Astrocyte of the cerebellum (primary cell): ENCODE data around the gene ANXA1.

Experiments
- DNase-seq: peaks from one replicate; pipeline ENCODE4 v3.0.0-alpha.2; 2011; ENCODE audit warnings: low read depth
- H3K4me3 ChIP-seq: 2 replicates; pipeline ENCODE4 v1.5.1; 2011; ENCODE audit warnings: mild to moderate bottlenecking, low read depth, low read length, moderate library complexity
- in situ Hi-C: cut with HindIII; loops from 2 replicates; pipeline ENCODE4 v1.10.0; 2017; ENCODE audit warnings: low sequenced_read_pairs
- TF ChIP-seq, protein P1 (sequence below): IDR thresholded peaks from 2 replicates; pipeline ENCODE4 v1.5.1; 2012; ENCODE audit warnings: low read length, low read depth, moderate library complexity, mild to moderate bottlenecking; ENCODE audit errors: missing control alignments

Gene ANXA1

DNA sequence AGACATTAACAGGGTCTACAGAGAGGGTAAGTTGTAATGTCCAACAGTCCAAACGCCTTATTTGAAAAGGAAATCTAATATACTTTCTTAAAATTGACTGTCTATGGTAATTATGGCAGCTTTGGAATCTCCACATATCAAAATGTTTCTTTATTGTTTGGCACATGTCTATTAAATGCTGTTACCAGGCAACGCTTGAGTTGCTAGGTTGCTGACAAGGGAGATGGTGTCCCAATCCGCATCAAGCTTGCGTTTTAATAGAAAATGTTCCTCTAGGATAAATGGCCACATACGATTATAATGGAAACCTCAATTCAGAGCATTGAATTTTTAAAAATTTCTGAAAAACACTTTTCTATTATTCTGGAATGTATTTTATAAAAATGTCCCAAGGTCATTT is 9.2 kb downstream of the ANXA1 start:
- H3K4me3 ChIP-seq = no peak overlapping the region
- TF ChIP-seq, protein P1, sequence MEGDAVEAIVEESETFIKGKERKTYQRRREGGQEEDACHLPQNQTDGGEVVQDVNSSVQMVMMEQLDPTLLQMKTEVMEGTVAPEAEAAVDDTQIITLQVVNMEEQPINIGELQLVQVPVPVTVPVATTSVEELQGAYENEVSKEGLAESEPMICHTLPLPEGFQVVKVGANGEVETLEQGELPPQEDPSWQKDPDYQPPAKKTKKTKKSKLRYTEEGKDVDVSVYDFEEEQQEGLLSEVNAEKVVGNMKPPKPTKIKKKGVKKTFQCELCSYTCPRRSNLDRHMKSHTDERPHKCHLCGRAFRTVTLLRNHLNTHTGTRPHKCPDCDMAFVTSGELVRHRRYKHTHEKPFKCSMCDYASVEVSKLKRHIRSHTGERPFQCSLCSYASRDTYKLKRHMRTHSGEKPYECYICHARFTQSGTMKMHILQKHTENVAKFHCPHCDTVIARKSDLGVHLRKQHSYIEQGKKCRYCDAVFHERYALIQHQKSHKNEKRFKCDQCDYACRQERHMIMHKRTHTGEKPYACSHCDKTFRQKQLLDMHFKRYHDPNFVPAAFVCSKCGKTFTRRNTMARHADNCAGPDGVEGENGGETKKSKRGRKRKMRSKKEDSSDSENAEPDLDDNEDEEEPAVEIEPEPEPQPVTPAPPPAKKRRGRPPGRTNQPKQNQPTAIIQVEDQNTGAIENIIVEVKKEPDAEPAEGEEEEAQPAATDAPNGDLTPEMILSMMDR = no peak
- in situ Hi-C loops = no loop called here
- no peak for DNase-seq

DNA sequence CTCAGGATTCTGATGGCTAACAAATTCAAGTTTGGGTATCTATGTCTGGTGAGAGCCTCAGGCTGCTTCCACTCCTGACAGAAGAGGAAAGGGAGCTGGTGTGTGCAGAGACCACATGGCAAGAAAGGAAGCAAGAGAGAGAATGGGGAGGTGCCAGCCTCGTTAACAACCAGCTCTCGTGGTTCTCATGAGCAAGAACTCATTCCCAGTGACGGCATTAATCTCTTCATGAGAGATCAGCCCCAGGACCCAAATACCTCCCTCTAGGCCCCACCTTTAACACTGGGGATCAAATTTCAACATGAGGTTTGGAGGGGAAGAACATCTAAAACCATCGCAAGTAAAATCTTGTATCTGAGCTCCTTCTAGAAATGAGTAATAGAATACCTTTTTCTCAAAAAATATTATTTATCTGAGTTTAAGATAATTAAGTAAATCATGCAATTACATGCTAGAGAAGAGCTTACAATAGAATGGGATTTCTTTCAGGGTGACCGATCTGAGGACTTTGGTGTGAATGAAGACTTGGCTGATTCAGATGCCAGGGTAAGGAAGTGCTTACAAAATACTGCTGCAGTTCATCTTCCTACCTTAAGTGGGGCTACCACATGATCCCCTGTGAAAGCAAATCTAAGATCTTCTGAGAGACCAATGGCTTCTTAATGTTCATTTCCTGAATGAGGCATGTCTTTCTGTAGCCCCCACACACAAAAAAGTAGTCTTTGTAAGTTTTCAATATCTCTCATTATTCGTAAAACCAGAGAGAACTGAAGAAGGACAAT is 11.5 kb downstream of the ANXA1 start:
- no peak for DNase-seq
- TF ChIP-seq, protein P1 = no peak
- in situ Hi-C loops = no loop called here
- no peak overlapping the region for H3K4me3 ChIP-seq

DNA sequence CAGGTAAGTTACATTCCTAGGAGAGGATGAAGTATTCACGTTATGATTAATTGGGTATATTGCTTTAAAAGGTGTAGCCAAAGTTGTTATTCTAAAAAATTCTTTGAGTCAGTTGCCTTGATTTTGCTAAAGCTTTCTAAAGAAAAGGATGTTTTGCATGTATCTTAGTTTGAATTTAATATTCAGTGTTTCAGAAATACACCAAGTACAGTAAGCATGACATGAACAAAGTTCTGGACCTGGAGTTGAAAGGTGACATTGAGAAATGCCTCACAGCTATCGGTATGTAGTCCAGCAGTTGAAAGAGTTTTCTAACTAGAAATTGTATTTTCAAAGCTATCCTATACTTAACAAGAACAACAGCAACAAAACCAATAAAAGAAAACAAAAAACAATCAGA is 14.2 kb downstream of the ANXA1 start:
- no peak for DNase-seq
- in situ Hi-C loops = no loop called here
- TF ChIP-seq, protein P1 = no peak
- no peak overlapping the region for H3K4me3 ChIP-seq

DNA sequence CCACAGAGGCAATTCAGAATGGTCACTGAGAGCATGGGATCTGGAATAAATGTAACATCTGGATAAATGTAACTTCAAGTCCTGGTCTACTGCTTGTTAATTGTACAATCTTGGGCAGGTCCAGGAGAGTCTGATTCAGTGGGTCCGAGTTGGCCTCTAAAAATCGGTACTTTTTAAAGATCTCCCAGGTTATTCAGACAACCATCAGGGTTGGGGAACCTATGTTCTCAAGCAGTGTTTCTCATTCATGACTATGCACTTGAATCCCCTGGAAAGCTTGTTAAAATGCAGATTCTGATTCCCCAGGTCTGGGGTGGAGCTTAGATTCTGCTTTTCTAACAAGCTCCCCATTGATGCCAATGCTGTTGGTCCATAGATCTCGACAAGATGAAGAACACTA is 14.8 kb downstream of the ANXA1 start:
- in situ Hi-C loops = no loop called here
- no peak overlapping the region for H3K4me3 ChIP-seq
- DNase-seq = no peak
- TF ChIP-seq, protein P1 = no peak

DNA sequence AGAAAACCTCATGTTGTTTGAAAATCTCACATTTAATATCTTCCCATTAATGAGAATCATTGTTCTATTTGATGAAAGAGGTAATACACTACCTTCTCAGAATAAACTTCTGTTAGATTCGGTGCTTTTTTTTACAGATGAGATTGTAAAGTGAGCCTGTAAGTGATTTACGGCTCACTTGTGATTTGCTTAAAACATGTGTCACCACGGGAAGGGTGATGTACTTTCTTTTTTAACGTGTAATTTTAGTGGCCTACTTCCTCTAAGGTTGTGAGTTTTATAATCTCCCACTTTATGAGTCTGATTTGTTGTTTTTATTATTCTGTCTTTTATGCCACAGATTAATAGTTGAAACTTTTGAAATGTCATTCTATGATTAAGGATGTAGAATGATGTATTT is 15.9 kb downstream of the ANXA1 start:
- in situ Hi-C loops = no loop called here
- no peak overlapping the region for H3K4me3 ChIP-seq
- DNase-seq = no peak
- TF ChIP-seq, protein P1 = no peak

DNA sequence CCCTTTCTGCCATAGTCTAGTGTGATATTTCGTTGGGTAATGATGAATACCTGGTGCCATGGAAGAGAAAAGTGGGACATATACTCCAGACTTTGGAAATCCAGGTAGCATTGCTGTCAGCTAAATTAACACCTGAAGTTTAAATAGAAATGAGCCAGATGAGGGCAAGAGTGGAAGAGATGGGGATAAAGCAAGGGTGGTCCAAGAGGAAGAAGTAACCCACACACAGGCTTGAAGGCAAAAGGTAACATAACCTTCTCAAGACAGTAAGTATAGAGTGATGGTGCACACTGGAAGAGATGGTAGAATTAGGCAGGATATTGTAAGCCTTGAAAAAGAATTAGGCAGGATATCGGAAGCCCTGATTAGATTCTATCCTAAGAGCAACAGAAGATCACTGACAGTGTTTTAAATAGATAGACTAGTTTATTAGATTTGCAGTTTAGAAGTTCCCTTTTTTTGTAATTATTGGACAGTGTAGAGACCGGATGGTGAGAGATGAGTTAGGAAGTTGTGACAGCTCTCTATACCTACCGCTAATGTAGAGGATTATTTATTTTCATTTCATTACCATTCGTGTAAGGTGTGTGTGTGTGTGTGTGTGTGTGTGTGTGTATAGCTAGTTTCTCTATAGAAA is 16.8 kb downstream of the ANXA1 start:
- in situ Hi-C loops = no loop called here
- TF ChIP-seq, protein P1 = no peak
- no peak overlapping the region for H3K4me3 ChIP-seq
- no peak for DNase-seq
